Measurements from ENCODE around the gene SLAIN2.

DNA sequence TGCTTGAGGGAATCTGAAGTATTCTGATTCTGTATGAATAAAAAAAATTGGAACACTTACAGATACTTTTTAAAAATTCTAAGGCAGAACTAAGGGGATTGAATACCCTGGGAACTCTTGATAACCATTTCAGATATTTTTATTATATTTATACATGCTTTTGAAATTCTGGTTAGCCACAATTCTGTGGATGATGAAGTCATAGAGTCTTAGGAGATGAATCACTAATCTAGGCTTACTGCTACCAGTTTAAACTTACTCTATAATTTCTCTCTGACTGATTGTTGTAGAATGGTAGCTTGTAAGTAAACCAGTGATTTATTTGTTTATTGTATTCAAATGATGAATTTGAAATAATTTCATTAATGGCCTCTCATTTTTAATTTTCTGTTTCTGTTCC lies 11.4 kb upstream of the SLAIN2 start:
- TF ChIP-seq SUZ12 (IDR thresholded peaks at IDR 0.05; ENCODE audit: extremely low read depth, insufficient read depth, insufficient read length) (no peak), ZNF274 (IDR thresholded peaks at IDR 0.05; ENCODE audit: low read depth, low read length) (no peak)

Data from NT2/D1 (cell line).